Thyroid gland (tissue), 4 donors: Measurements from ENCODE around the gene SLC25A21. TPM values are rescaled to one million over a fixed set of nuclear protein-coding genes. Genes with fewer than 3 reads are reported as not detected.
"Not testable (repeated sequence)": the region's sequence is repeated elsewhere in the genome, so short reads cannot be mapped to it uniquely, and the experiment has no call there.

ENCODE experiments used
- DNase-seq, 2 donors: peaks; one replicate each; pipeline ENCODE4 v3.0.0-alpha.2; 2019
- H3K27ac ChIP-seq, 3 donors: fragments of 200-600 bp; sonication (generic); 1 replicate in 2 of 3; 2 replicates in 1 of 3; pipeline ENCODE4 v1.5.1; 2016 to 2019; ENCODE audit warnings: mild to moderate bottlenecking in 1 of 3, moderate library complexity in 1 of 3
- H3K27me3 ChIP-seq: fragments of 200-600 bp; sonication (generic); one replicate; pipeline ENCODE4 v1.5.1; 2019
- H3K36me3 ChIP-seq, 2 donors: fragments of 200-600 bp; sonication (generic); one replicate each; pipeline ENCODE4 v1.5.1; 2016 to 2019
- H3K4me1 ChIP-seq, 2 donors: fragments of 200-600 bp; sonication (generic); one replicate each; pipeline ENCODE4 v1.5.1; 2017 to 2019
- H3K4me3 ChIP-seq, 3 donors: fragments of 200-600 bp; sonication (generic); replicated peaks in 1 of 3; 1 replicate in 2 of 3; 2 replicates in 1 of 3; pipeline ENCODE4 v1.5.1; 2016; ENCODE audit warnings: mild to moderate bottlenecking in 1 of 3
- H3K9me3 ChIP-seq: fragments of 200-600 bp; sonication (generic); one replicate; pipeline ENCODE4 v1.5.1; 2017
- POLR2A ChIP-seq, 2 donors: fragments of 450-650 bp; IDR thresholded peaks; one replicate each; pipeline ENCODE4 v1.6.1; 2017; ENCODE audit warnings: antibody characterized with exemption in 2 of 2, mild to moderate bottlenecking in 2 of 2, moderate library complexity in 1 of 2
- WGBS, 2 donors: methylation state at CpG; one replicate each; pipeline ENCODE4 v1.1.5; 2017; 5-methylcytosine and 5-hydroxymethylcytosine counted together
- intact Hi-C: fragments of 100-400 bp; cut with DNase I; formaldehyde crosslinking; loops from one replicate; pipeline ENCODE4 v1.15.1; 2023
- total RNA-seq, 4 donors: library from RNA; depleted of rRNA; stranded (reverse); fragments of >200 nt; gene quantifications; one replicate each; pipeline ENCODE4 v1.2.3, GENCODE V29; 2016
- TF ChIP-seq, protein P1 (sequence below), 6 experiments: fragments of 200-600 bp in 3 of 6; fragments of 450-650 bp in 3 of 6; sonication (generic) in 3 of 6; IDR thresholded peaks; one replicate each; pipeline ENCODE4 v1.5.1; 2016 to 2019; ENCODE audit warnings: antibody characterized with exemption in 6 of 6, mild to moderate bottlenecking in 2 of 6, inconsistent platforms in 1 of 6, moderate library complexity in 1 of 6

The SLC25A21 gene
- total RNA-seq, 4 donors from 2014 or later: 0.29 to 1.4 (median 0.60) TPM

DNA sequence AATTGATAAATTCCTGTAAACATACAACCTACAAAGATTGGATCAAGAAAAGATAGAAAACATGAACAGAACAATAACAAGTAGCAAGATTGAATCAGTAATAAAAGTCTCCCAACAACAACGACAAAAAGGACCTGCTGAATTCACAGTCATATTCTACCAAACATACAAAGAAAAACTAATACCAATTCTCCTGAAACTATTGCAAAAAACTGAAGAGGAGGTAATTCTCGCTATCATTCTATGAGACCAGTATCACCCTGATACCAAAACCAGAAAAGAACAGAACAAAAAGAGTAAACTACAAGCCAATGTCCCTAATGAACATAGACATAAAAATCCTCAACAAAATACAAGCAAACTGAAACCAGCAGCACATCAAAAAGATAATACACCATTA, 14.4 kb downstream of the SLC25A21 start:
- H3K4me3 ChIP-seq: no peak overlapping the region
- WGBS, 2 donors: 89 to 92% methylated on average over 2 of the region's 2 CpGs
- H3K27me3 ChIP-seq: no peaks in the 10 kb centered on the region
- no peak overlapping the region for H3K27ac ChIP-seq
- DNase-seq: no peak
- TF ChIP-seq, protein P1, sequence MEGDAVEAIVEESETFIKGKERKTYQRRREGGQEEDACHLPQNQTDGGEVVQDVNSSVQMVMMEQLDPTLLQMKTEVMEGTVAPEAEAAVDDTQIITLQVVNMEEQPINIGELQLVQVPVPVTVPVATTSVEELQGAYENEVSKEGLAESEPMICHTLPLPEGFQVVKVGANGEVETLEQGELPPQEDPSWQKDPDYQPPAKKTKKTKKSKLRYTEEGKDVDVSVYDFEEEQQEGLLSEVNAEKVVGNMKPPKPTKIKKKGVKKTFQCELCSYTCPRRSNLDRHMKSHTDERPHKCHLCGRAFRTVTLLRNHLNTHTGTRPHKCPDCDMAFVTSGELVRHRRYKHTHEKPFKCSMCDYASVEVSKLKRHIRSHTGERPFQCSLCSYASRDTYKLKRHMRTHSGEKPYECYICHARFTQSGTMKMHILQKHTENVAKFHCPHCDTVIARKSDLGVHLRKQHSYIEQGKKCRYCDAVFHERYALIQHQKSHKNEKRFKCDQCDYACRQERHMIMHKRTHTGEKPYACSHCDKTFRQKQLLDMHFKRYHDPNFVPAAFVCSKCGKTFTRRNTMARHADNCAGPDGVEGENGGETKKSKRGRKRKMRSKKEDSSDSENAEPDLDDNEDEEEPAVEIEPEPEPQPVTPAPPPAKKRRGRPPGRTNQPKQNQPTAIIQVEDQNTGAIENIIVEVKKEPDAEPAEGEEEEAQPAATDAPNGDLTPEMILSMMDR (IDR thresholded peaks at IDR 0.05): no peak
- no peak for TF ChIP-seq POLR2A (IDR thresholded peaks at IDR 0.05)
- H3K9me3 ChIP-seq: no peaks in the 10 kb centered on the region
- H3K4me1 ChIP-seq: no peaks in the 10 kb centered on the region
- no peaks in the 10 kb centered on the region for H3K36me3 ChIP-seq
- intact Hi-C loops: no loop called here

DNA sequence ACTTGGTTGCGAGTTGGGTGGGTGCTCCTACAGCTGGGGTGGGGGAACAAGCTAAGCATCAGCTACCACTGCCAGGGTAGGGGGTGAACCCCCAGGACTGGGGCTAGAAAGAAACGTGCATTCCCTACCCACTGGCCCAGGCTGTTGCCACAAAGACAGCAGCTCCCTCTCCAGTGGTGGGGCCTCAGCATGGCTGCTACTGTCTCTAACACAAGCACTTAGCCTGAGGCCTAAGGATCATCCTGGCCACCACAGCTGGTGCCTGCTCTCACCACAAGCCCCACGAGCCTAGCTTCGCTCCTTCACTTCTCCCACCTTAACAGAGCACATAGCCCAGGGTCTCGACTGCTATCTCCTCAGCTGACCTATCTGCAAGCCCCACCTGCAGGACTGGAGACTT, 18.9 kb downstream of the SLC25A21 start:
- no peaks in the 10 kb centered on the region for H3K27me3 ChIP-seq
- no peak overlapping the region for H3K27ac ChIP-seq
- intact Hi-C loops: no loop called here
- no peaks in the 10 kb centered on the region for H3K36me3 ChIP-seq
- H3K4me1 ChIP-seq: no peaks in the 10 kb centered on the region
- TF ChIP-seq POLR2A (IDR thresholded peaks at IDR 0.05): no peak
- TF ChIP-seq, protein P1 (IDR thresholded peaks at IDR 0.05): no peak
- DNase-seq: no peak
- H3K9me3 ChIP-seq: no peaks in the 10 kb centered on the region
- no peak overlapping the region for H3K4me3 ChIP-seq
- WGBS, 2 donors: 86 to 90% methylated on average over 5 of the region's 5 CpGs

DNA sequence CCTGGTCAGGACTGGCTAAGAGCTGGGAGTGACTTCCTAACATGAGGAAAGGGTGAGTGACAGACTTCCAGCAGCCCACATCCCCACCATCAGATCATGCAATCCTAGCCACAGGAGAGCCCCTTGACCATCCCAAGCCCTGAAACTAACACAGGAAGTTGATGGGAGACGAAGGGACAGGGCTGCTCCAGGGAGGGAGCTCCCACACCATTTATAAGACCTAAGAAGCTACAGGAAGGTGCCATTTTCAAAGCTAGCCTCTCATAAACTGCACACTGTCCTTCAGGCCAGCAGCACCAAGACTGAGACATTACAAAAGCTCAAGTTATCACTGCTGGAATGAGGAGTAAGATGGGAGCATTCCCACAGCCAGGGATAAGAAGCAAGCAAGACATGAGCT, 19.4 kb downstream of the SLC25A21 start:
- WGBS, 2 donors: 50 to 55% methylated on average over 1 of the region's 1 CpG
- Histone ChIP-seq H3K4me3 (no peak overlapping the region), H3K4me1 (no peaks in the 10 kb centered on the region), H3K9me3 (no peaks in the 10 kb centered on the region), H3K36me3 (no peaks in the 10 kb centered on the region), H3K27ac (no peak overlapping the region), H3K27me3 (no peaks in the 10 kb centered on the region)
- TF ChIP-seq, protein P1 (IDR thresholded peaks at IDR 0.05): no peak
- TF ChIP-seq POLR2A (IDR thresholded peaks at IDR 0.05): no peak
- DNase-seq: no peak
- intact Hi-C loops: no loop called here

DNA sequence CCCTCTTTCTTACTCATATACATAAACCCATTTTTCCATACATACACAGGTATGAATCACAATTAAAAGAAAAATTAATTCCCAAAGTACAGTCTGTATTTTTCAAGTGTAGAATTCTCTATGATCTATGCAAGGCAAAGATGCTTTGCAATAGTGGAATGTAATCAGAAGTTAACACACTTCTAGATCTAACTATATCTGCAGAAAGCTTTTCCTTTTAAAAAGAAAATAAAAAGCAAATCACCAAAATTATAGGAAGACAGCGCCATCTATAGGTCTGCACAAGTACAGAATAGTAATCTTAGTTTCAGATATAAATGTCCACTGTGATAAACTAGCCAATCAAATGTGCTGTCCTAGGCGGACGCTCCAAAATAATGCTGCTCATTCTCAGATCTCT, 22.0 kb downstream of the SLC25A21 start:
- Histone ChIP-seq H3K27me3 (no peaks in the 10 kb centered on the region), H3K4me3 (no peak overlapping the region), H3K4me1 (no peaks in the 10 kb centered on the region), H3K9me3 (no peaks in the 10 kb centered on the region), H3K36me3 (no peaks in the 10 kb centered on the region), H3K27ac (no peak overlapping the region)
- no peak for TF ChIP-seq POLR2A (IDR thresholded peaks at IDR 0.05)
- TF ChIP-seq, protein P1 (IDR thresholded peaks at IDR 0.05): peak; percentile 13 to 68 (median 66)
- intact Hi-C loops: no loop called here
- DNase-seq: no peak
- 1% methylated on average over 3 of the region's 3 CpGs for WGBS, 2 donors

DNA sequence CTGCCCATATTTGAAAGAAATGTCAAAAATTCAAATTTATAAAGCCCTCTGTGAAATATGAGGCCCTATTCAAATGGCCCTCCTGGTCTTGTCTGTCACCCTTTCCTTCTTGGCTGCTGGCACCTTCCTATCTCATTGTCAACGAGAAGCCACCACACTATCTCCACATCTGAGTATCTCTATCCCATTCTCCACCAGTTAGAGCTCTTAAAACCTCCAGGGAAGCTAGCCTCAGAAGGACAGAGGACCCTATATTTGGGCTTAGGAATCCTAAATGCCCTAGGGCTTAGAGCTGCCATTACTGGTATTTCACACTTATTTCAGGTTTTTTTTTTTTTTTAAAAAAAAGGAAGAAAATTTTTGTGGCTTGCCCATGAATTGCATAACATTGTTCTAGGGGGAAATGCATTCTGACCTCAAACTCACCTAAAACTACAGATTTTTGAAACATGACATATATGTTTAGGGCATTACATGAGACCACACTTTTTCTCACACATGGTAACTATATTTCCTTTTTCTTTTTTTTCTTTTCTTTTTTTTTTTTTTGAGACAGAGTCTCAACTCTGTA, 25.0 kb downstream of the SLC25A21 start:
- Histone ChIP-seq H3K9me3 (no peaks in the 10 kb centered on the region), H3K27me3 (no peaks in the 10 kb centered on the region), H3K36me3 (no peaks in the 10 kb centered on the region), H3K27ac (no peak overlapping the region), H3K4me1 (no peaks in the 10 kb centered on the region), H3K4me3 (no peak overlapping the region)
- WGBS, 2 donors: 39 to 47% methylated on average over 1 of the region's 1 CpG
- TF ChIP-seq POLR2A (IDR thresholded peaks at IDR 0.05): no peak
- TF ChIP-seq, protein P1 (IDR thresholded peaks at IDR 0.05): no peak
- no peak for DNase-seq
- intact Hi-C loops: no loop called here

DNA sequence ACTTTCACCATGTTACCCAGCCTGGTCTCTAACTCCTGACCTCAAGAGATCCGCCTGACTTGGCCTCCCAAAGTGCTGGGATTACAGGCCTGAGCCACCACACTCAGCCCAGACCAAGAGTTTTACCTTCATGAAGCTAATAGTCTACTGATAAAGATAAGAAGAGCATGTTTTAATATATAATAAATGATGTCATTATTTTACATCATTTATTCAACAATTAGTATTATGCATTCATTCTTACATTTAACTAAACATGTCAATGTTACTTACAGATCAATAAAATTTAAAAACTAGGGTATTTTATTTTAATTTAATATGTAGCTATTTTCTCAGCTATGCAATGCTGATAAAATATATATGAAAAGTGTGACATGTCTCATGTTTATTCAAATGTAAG, 26.0 kb downstream of the SLC25A21 start:
- H3K27ac ChIP-seq, DNase-seq, H3K9me3 ChIP-seq, intact Hi-C loops, H3K27me3 ChIP-seq, H3K36me3 ChIP-seq, H3K4me3 ChIP-seq, H3K4me1 ChIP-seq: not testable (repeated sequence)
- 85 to 89% methylated on average over 1 of the region's 1 CpG for WGBS, 2 donors
